GM13976 (cell line): ENCODE results near the gene MZB1.
A peak's percentile ranks its signal among the peaks of the same experiment; 100 is the strongest.
"Not testable (repeated sequence)": the region's sequence is repeated elsewhere in the genome, so short reads cannot be mapped to it uniquely, and the experiment has no call there.

Experiments used
- DNase-seq: peaks from one replicate; pipeline ENCODE4 v3.0.0; 2012; ENCODE audit warnings: low spot score
- CTCF ChIP-seq: IDR thresholded peaks from 2 replicates; pipeline ENCODE4 v1.5.1; 2012; ENCODE audit warnings: borderline replicate concordance, mild to moderate bottlenecking; ENCODE audit not compliant: insufficient read depth; ENCODE audit errors: extremely low read depth, missing control alignments, control extremely low read depth
- in situ Hi-C: fragments of 300-500 bp; cut with MboI; formaldehyde crosslinking; loops from one replicate; pipeline ENCODE4 v1.12.0; 2022; ENCODE audit warnings: low sequenced_read_pairs, mixed read lengths, inconsistent platforms; ENCODE audit not compliant: unreplicated experiment

MZB1 gene

GRCh38 chr5:139410993-139411828 is 21.5 kb upstream of the MZB1 start:
- no peak for DNase-seq
- TF ChIP-seq CTCF, result no peak
- in situ Hi-C loops, result loop anchor here (25.0 kb wide), 1 partner anchor 351 kb away; no protein-coding TSS in a partner anchor

GRCh38 chr5:139410121-139410992 is 20.6 kb upstream of the MZB1 start:
- DNase-seq, result no peak
- in situ Hi-C loops, result loop anchor here (25.0 kb wide), 1 partner anchor 352 kb away; no protein-coding TSS in a partner anchor
- TF ChIP-seq CTCF, result no peak

- DNase-seq, result not testable (repeated sequence)
- in situ Hi-C loops, result loop anchor here (25.0 kb wide), 1 partner anchor 353 kb away; no protein-coding TSS in a partner anchor
Measured at GRCh38 chr5:139409116-139409515, 19.4 kb upstream of the MZB1 start.

GRCh38 chr5:139408191-139408590 is 18.5 kb upstream of the MZB1 start:
- TF ChIP-seq CTCF, result no peak
- no peak for DNase-seq
- in situ Hi-C loops, result loop anchor here (25.0 kb wide), 1 partner anchor 354 kb away; no protein-coding TSS in a partner anchor

GRCh38 chr5:139407517-139407916 is 17.8 kb upstream of the MZB1 start:
- DNase-seq, result peak; percentile 53
- TF ChIP-seq CTCF, result no peak
- in situ Hi-C loops, result loop anchor here (25.0 kb wide), 1 partner anchor 355 kb away; no protein-coding TSS in a partner anchor

- in situ Hi-C loops, result loop anchor here (25.0 kb wide), 1 partner anchor 355 kb away; no protein-coding TSS in a partner anchor
- no peak for DNase-seq
Measured at GRCh38 chr5:139406963-139407362, 17.2 kb upstream of the MZB1 start.

More at GRCh38 chr5:139406963-139407362, 17.2 kb upstream of the MZB1 start:
- TF ChIP-seq CTCF, result no peak
